GM12878 (cell line): ENCODE results near the gene HSPA1A. TPM values are rescaled to one million over a fixed set of nuclear protein-coding genes. Genes with fewer than 3 reads are reported as not detected.
A peak's percentile ranks its signal among the peaks of the same experiment; 100 is the strongest.

Source experiments
- ATAC-seq: fragments of 200-7000 bp; cut with Tn5 transposase; 3 replicates; pipeline ENCODE4 v1.9.1; 2020; ENCODE audit warnings: mild to moderate bottlenecking, moderate library complexity
- BruUV-seq: library from RNA; stranded (reverse); fragments of 400-500 nt; replicated peaks from 2 replicates; lab custom pipeline; 2021; lab: Mats Ljungman, UMichigan
- CTCF ChIA-PET: fragments of 300-600 bp; sonication (Branson Sonifier 250); formaldehyde crosslinking; extraction: SDS; loops from one replicate; lab custom pipeline; 2021; ENCODE audit warnings: inconsistent platforms; lab: Yijun Ruan, JAX
- POLR2A ChIA-PET: fragments of 350-600 bp; formaldehyde crosslinking; extraction: SDS; loops from one replicate; lab custom pipeline; 2021; ENCODE audit warnings: inconsistent platforms; lab: Charles Lee
- RAD21 ChIA-PET: fragments of 300-600 bp; sonication (Branson Sonifier 250); formaldehyde crosslinking; loops from one replicate; lab custom pipeline; 2023; ENCODE audit warnings: antibody characterized with exemption; ENCODE audit not compliant: unreplicated experiment; lab: Charles Lee
- SMC1A ChIA-PET: fragments of 300-600 bp; sonication (Branson Sonifier 250); formaldehyde crosslinking; loops from one replicate; lab custom pipeline; 2023; ENCODE audit not compliant: unreplicated experiment, uncharacterized antibody; lab: Charles Lee
- DNase-seq: peaks from one replicate; pipeline ENCODE4 v3.0.0-alpha.2; 2011; ENCODE audit warnings: low read depth, low spot score
- FAIRE-seq: peaks from 3 replicates; lab custom pipeline; 2011; peaks lifted over from hg19 to GRCh38; lab: Jason Lieb, UNC
- H2AFZ ChIP-seq: 2 replicates; pipeline ENCODE4 v1.6.0; 2011; ENCODE audit warnings: low read depth, low read length, control low read depth; ENCODE audit not compliant: control insufficient read depth
- H3K27ac ChIP-seq: 2 replicates; pipeline ENCODE4 v1.5.1; 2011; ENCODE audit warnings: control low read depth; ENCODE audit not compliant: control insufficient read depth, insufficient read depth
- H3K27me3 ChIP-seq, 2 experiments: replicated peaks in 1 of 2; 2 replicates each; pipeline versions ENCODE4 v1.6.0 to v1.6.1; 2011; ENCODE audit warnings: low read length in 1 of 2; ENCODE audit not compliant: control insufficient read depth in 2 of 2, insufficient read depth in 2 of 2
- H3K36me3 ChIP-seq, 2 experiments: 2 replicates each; pipeline ENCODE4 v1.5.1; 2011; ENCODE audit warnings: low read length in 1 of 2; ENCODE audit not compliant: control insufficient read depth in 2 of 2, insufficient read depth in 2 of 2
- H3K4me1 ChIP-seq: 2 replicates; pipeline ENCODE4 v1.6.1; 2011; ENCODE audit warnings: mild to moderate bottlenecking, low read length, moderate library complexity, mixed read lengths; ENCODE audit not compliant: control insufficient read depth, insufficient read depth
- H3K4me2 ChIP-seq: 2 replicates; pipeline ENCODE4 v1.6.0; 2011; ENCODE audit warnings: control low read depth; ENCODE audit not compliant: control insufficient read depth, insufficient read depth
- H3K4me3 ChIP-seq: fragments of 200-600 bp; sonication (generic); 2 replicates; pipeline ENCODE4 v1.5.1; 2016
- H3K79me2 ChIP-seq: 2 replicates; pipeline ENCODE4 v1.6.0; 2011; ENCODE audit warnings: low read length; ENCODE audit not compliant: control insufficient read depth, insufficient read depth
- H3K9ac ChIP-seq: 2 replicates; pipeline ENCODE4 v1.8.0; 2011; ENCODE audit warnings: low read length, control low read depth, mixed read lengths; ENCODE audit not compliant: control insufficient read depth, insufficient read depth
- H3K9me3 ChIP-seq: replicated peaks from 3 replicates; pipeline ENCODE4 v1.5.1; 2011; ENCODE audit warnings: mild to moderate bottlenecking, low read length; ENCODE audit not compliant: control insufficient read depth, insufficient read depth
- H4K20me1 ChIP-seq: 2 replicates; pipeline ENCODE4 v1.6.0; 2011; ENCODE audit not compliant: control insufficient read depth, insufficient read depth
- HCFC1 ChIP-seq: fragments of 150-350 bp; IDR thresholded peaks from 2 replicates; pipeline ENCODE4 v1.6.1; 2014; ENCODE audit warnings: low read length
- RB1 ChIP-seq: fragments of 450-650 bp; formaldehyde crosslinking; IDR thresholded peaks from 2 replicates; pipeline ENCODE4 v1.6.1; 2017; ENCODE audit warnings: mild to moderate bottlenecking, borderline replicate concordance
- SREBF1 ChIP-seq: IDR thresholded peaks from 2 replicates; pipeline ENCODE4 v1.6.1; 2012; ENCODE audit warnings: mild to moderate bottlenecking, low read length
- TCF7 ChIP-seq: IDR thresholded peaks from 2 replicates; pipeline ENCODE4 v1.6.1; 2014; ENCODE audit warnings: antibody characterized with exemption, borderline replicate concordance
- ZBED1 ChIP-seq: IDR thresholded peaks from 2 replicates; pipeline ENCODE4 v1.6.1; 2016; ENCODE audit warnings: borderline replicate concordance
- WGBS: methylation state at CpG from one replicate; pipeline ENCODE4 v1.1.6; 2016; ENCODE audit warnings: low lambda C conversion rate; ENCODE audit not compliant: insufficient replicate concordance, insufficient coverage; ENCODE audit errors: missing lambda C conversion rate; 5-methylcytosine and 5-hydroxymethylcytosine counted together
- in situ Hi-C: fragments of 300-500 bp; cut with MboI; formaldehyde crosslinking; loops from 9 replicates; pipeline ENCODE4 v1.14.3; 2018; ENCODE audit warnings: mixed read lengths
- intact Hi-C: fragments of 100-400 bp; cut with micrococcal nuclease; formaldehyde crosslinking; loops from one replicate; pipeline ENCODE4 v1.14.2; 2022; ENCODE audit not compliant: unreplicated experiment
- polyA plus RNA-seq, 11 experiments: library from polyadenylated mRNA; depleted of rRNA in 4 of 11; unstranded in 6 of 11; stranded (reverse) in 5 of 11; fragments of >200 nt; fragmentation: Nextera tagmentation in 4 of 11; fragmentation: Illumina TruSeq in 1 of 11; extraction: Ambion mirVana in 4 of 11; extraction: Trizol in 1 of 11; gene quantifications; 1 replicate in 1 of 11; 2 replicates in 10 of 11; pipeline versions ENCODE4 v1.2.1 to v1.2.3, GENCODE V29; 2011 to 2016; ENCODE audit warnings: inconsistent platforms in 2 of 11, missing spikeins in 2 of 11, low read depth in 1 of 11
- total RNA-seq, 4 experiments: library from RNA; depleted of rRNA in 3 of 4; stranded (reverse); fragments of >200 nt in 3 of 4; fragmentation: Illumina TruSeq in 1 of 4; extraction: Trizol in 1 of 4; gene quantifications; 2 replicates each; pipeline versions ENCODE4 v1.2.1 to v1.2.3, GENCODE V29; 2013 to 2021
- TF ChIP-seq, protein P1 (sequence below): fragments of 450-650 bp; formaldehyde crosslinking; IDR thresholded peaks from 2 replicates; pipeline ENCODE4 v1.5.0; 2022; ENCODE audit warnings: mild to moderate bottlenecking, missing genetic modification characterization
- TF ChIP-seq, protein P2 (sequence below): fragments of 450-650 bp; formaldehyde crosslinking; IDR thresholded peaks from 2 replicates; pipeline ENCODE4 v1.4.0; 2020; ENCODE audit warnings: mild to moderate bottlenecking, moderate library complexity
- TF ChIP-seq, protein P3 (sequence below): fragments of 150-350 bp; IDR thresholded peaks from 2 replicates; pipeline ENCODE4 v1.6.1; 2014; ENCODE audit warnings: mild to moderate bottlenecking, low read depth, low read length
- TF ChIP-seq, protein P4 (sequence below): fragments of 450-650 bp; IDR thresholded peaks from 2 replicates; pipeline ENCODE4 v1.6.1; 2016; ENCODE audit warnings: mild to moderate bottlenecking

The HSPA1A gene
- total and polyA plus RNA-seq, 10 of the 15 experiments (the other 5 are each of a cell fraction or from before 2014, with no cell fraction given) = 0.29 to 51.8 (median 17.5) TPM

DNA sequence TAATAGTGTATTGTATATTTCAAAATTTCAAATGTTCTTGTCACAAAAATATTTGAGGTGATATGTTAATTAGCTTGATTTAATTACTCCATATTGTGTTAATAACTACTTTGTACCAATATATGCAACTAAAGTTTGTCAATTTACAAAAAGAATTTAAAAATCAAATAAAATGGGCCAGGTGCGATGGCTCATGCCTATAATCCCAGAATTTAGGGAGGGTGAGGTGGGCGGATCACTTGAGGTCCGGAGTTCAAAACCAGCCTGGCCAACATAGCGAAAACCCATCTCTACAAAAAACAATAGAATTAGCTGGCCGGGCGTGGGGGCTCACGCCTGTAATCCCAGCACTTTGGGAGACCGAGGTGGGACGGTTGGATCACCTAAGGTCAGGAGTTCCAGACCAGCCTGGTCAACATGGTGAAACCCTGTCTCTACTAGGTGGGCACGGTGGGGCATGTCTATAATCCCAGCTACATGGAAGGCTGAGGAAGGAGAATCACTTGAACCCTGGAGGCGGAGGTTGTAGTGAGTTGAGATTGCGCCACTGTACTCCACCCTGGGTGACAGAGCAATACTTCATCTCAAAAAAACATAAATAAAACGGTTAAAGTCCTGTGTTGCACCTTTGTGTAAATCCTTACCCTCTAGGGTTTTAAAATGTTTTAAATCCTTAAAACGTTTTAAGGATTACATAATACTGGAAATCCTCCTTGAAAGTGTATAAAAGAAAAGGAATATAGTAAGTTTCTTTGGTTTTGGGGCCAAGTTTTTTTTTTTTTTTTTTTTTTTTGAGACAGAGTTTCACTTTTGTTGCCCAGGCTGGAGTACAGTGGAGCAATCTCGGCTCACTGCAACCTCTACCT, 16.2 kb downstream of the HSPA1A start:
- Histone ChIP-seq H3K4me2 (peak overlapping the region; percentile 73), H3K79me2 (peaks cover 51% of the 10 kb centered on the region), H2AFZ (no peak overlapping the region), H3K4me1 (peaks cover 7% of the 10 kb centered on the region), H3K27ac (no peak overlapping the region; the same call in 1 of the 2 replicates), H3K36me3 (no peaks in the 10 kb centered on the region), H3K9ac (peak overlapping the region; percentile 59; the same call in 1 of the 2 replicates), H3K27me3 (no peaks in the 10 kb centered on the region), H4K20me1 (no peaks in the 10 kb centered on the region), H3K9me3 (no peaks in the 10 kb centered on the region), H3K4me3 (peak overlapping the region; percentile 79)
- intact Hi-C loops (loop anchor here (5.0 kb wide), 2 partner anchors 34 to 164 kb away; partner anchors contain the start of genes CSNK2B, LY6G5B and VARS1), in situ Hi-C loops (loop anchor here (10.0 kb wide), 1 partner anchor 287 kb away; the partner anchor contains the start of genes ATP6V1G2, DDX39B and NFKBIL1)
- no peak for ATAC-seq
- RAD21 ChIA-PET = interaction anchor here (0.5 to 3.9 kb wide), 20 partner anchors 9 to 281 kb away, joined by 3 to 30 read pairs (median 9); partner anchors contain the start of genes ABHD16A, DDAH2, HSPA1A and HSPA1L
- SMC1A ChIA-PET = interaction anchor here (0.8 to 3.7 kb wide), 22 partner anchors 16 to 291 kb away, joined by 3 to 30 read pairs (median 4); partner anchors contain the start of genes ATP6V1G2, CLIC1, HSPA1A and HSPA1L
- CTCF ChIA-PET = interaction anchor here (0.6 to 4.0 kb wide), 17 partner anchors 9 to 281 kb away, joined by 3 to 27 read pairs (median 8); partner anchors contain the start of genes C6orf47, HSPA1A, HSPA1L and LTB
- FAIRE-seq = no peak
- WGBS = 79% methylated on average over 15 of the region's 15 CpGs
- no peak for DNase-seq
- TF ChIP-seq, protein P1, sequence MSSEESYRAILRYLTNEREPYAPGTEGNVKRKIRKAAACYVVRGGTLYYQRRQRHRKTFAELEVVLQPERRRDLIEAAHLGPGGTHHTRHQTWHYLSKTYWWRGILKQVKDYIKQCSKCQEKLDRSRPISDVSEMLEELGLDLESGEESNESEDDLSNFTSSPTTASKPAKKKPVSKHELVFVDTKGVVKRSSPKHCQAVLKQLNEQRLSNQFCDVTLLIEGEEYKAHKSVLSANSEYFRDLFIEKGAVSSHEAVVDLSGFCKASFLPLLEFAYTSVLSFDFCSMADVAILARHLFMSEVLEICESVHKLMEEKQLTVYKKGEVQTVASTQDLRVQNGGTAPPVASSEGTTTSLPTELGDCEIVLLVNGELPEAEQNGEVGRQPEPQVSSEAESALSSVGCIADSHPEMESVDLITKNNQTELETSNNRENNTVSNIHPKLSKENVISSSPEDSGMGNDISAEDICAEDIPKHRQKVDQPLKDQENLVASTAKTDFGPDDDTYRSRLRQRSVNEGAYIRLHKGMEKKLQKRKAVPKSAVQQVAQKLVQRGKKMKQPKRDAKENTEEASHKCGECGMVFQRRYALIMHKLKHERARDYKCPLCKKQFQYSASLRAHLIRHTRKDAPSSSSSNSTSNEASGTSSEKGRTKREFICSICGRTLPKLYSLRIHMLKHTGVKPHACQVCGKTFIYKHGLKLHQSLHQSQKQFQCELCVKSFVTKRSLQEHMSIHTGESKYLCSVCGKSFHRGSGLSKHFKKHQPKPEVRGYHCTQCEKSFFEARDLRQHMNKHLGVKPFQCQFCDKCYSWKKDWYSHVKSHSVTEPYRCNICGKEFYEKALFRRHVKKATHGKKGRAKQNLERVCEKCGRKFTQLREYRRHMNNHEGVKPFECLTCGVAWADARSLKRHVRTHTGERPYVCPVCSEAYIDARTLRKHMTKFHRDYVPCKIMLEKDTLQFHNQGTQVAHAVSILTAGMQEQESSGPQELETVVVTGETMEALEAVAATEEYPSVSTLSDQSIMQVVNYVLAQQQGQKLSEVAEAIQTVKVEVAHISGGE (CRISPR knock-in tag) = 0 out of 2 replicates have a peak, but pooled peaks have one; percentile 7
- no peak for TF ChIP-seq HCFC1
- no peak for TF ChIP-seq TCF7
- TF ChIP-seq, protein P2, sequence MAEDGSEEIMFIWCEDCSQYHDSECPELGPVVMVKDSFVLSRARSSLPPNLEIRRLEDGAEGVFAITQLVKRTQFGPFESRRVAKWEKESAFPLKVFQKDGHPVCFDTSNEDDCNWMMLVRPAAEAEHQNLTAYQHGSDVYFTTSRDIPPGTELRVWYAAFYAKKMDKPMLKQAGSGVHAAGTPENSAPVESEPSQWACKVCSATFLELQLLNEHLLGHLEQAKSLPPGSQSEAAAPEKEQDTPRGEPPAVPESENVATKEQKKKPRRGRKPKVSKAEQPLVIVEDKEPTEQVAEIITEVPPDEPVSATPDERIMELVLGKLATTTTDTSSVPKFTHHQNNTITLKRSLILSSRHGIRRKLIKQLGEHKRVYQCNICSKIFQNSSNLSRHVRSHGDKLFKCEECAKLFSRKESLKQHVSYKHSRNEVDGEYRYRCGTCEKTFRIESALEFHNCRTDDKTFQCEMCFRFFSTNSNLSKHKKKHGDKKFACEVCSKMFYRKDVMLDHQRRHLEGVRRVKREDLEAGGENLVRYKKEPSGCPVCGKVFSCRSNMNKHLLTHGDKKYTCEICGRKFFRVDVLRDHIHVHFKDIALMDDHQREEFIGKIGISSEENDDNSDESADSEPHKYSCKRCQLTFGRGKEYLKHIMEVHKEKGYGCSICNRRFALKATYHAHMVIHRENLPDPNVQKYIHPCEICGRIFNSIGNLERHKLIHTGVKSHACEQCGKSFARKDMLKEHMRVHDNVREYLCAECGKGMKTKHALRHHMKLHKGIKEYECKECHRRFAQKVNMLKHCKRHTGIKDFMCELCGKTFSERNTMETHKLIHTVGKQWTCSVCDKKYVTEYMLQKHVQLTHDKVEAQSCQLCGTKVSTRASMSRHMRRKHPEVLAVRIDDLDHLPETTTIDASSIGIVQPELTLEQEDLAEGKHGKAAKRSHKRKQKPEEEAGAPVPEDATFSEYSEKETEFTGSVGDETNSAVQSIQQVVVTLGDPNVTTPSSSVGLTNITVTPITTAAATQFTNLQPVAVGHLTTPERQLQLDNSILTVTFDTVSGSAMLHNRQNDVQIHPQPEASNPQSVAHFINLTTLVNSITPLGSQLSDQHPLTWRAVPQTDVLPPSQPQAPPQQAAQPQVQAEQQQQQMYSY (CRISPR knock-in tag) = 0 out of 2 replicates have a peak, but pooled peaks have one; percentile 28
- TF ChIP-seq, protein P3, sequence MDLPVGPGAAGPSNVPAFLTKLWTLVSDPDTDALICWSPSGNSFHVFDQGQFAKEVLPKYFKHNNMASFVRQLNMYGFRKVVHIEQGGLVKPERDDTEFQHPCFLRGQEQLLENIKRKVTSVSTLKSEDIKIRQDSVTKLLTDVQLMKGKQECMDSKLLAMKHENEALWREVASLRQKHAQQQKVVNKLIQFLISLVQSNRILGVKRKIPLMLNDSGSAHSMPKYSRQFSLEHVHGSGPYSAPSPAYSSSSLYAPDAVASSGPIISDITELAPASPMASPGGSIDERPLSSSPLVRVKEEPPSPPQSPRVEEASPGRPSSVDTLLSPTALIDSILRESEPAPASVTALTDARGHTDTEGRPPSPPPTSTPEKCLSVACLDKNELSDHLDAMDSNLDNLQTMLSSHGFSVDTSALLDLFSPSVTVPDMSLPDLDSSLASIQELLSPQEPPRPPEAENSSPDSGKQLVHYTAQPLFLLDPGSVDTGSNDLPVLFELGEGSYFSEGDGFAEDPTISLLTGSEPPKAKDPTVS = no peak
- no peak for TF ChIP-seq ZBED1
- TF ChIP-seq RB1 = no peak
- TF ChIP-seq, protein P4, sequence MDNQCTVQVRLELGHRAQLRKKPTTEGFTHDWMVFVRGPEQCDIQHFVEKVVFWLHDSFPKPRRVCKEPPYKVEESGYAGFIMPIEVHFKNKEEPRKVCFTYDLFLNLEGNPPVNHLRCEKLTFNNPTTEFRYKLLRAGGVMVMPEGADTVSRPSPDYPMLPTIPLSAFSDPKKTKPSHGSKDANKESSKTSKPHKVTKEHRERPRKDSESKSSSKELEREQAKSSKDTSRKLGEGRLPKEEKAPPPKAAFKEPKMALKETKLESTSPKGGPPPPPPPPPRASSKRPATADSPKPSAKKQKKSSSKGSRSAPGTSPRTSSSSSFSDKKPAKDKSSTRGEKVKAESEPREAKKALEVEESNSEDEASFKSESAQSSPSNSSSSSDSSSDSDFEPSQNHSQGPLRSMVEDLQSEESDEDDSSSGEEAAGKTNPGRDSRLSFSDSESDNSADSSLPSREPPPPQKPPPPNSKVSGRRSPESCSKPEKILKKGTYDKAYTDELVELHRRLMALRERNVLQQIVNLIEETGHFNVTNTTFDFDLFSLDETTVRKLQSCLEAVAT = 0 out of 2 replicates have a peak, but pooled peaks have one; percentile 18
- TF ChIP-seq SREBF1 = no peak
- POLR2A ChIA-PET = interaction anchor here (0.5 to 10.9 kb wide), 20 partner anchors 8 to 335 kb away, joined by 3 to 122 read pairs (median 6); partner anchors contain the start of genes ABHD16A, CLIC1, HSPA1A and HSPA1L
- no TSS peak for BruUV-seq
